Hepatocyte (in vitro differentiated cells): ENCODE measurements around the gene GNB3. TPM values are rescaled to one million over a fixed set of nuclear protein-coding genes. Genes with fewer than 3 reads are reported as not detected.

Experiments used
- DNase-seq: peaks from one replicate; pipeline ENCODE4 v3.0.0-alpha.2; 2016; ENCODE audit warnings: low spot score
- H2AFZ ChIP-seq: fragments of 200-600 bp; sonication (generic); 2 replicates; pipeline ENCODE4 v1.6.0; 2016; ENCODE audit warnings: antibody characterized with exemption, mild to moderate bottlenecking
- H3K27ac ChIP-seq: fragments of 200-600 bp; sonication (generic); 2 replicates; pipeline ENCODE4 v1.5.1; 2016; ENCODE audit warnings: mild to moderate bottlenecking
- H3K27me3 ChIP-seq: fragments of 200-600 bp; sonication (generic); 2 replicates; pipeline ENCODE4 v1.6.1; 2016
- H3K36me3 ChIP-seq: fragments of 200-600 bp; sonication (generic); replicated peaks from 2 replicates; pipeline ENCODE4 v1.5.1; 2016; ENCODE audit warnings: low read depth; ENCODE audit not compliant: insufficient read depth
- H3K4me1 ChIP-seq: fragments of 200-600 bp; sonication (generic); 2 replicates; pipeline ENCODE4 v1.5.1; 2016; ENCODE audit warnings: mild to moderate bottlenecking, moderate library complexity; ENCODE audit not compliant: insufficient read depth
- H3K4me2 ChIP-seq: fragments of 200-600 bp; sonication (generic); 2 replicates; pipeline ENCODE4 v1.6.0; 2016
- H3K4me3 ChIP-seq: fragments of 200-600 bp; sonication (generic); 2 replicates; pipeline ENCODE4 v1.5.1; 2016; ENCODE audit warnings: mild to moderate bottlenecking
- H3K79me2 ChIP-seq: fragments of 200-600 bp; sonication (generic); 2 replicates; pipeline ENCODE4 v1.6.0; 2017; ENCODE audit warnings: mild to moderate bottlenecking
- H3K9me2 ChIP-seq: fragments of 200-600 bp; sonication (generic); replicated peaks from 2 replicates; pipeline ENCODE4 v1.6.0; 2017; ENCODE audit warnings: mild to moderate bottlenecking; ENCODE audit not compliant: insufficient read depth
- H3K9me3 ChIP-seq: fragments of 200-600 bp; sonication (generic); 2 replicates; pipeline ENCODE4 v1.5.1; 2016; ENCODE audit warnings: low read depth, mild to moderate bottlenecking
- H4K20me1 ChIP-seq: fragments of 200-600 bp; sonication (generic); 2 replicates; pipeline ENCODE4 v1.6.0; 2016; ENCODE audit warnings: mild to moderate bottlenecking; ENCODE audit not compliant: insufficient read depth, poor library complexity, severe bottlenecking
- EZH2 ChIP-seq: fragments of 200-600 bp; sonication (generic); IDR thresholded peaks from 2 replicates; pipeline ENCODE4 v1.6.1; 2016; ENCODE audit warnings: antibody characterized with exemption, mild to moderate bottlenecking, borderline replicate concordance
- EZH2phosphoT487 ChIP-seq: fragments of 200-600 bp; sonication (generic); IDR thresholded peaks from one replicate; pipeline ENCODE4 v1.6.1; 2018; ENCODE audit warnings: antibody characterized with exemption, mild to moderate bottlenecking, low read depth, moderate library complexity; ENCODE audit not compliant: unreplicated experiment, severe bottlenecking
- WGBS: methylation state at CpG from one replicate; pipeline ENCODE4 v1.1.6; 2016; ENCODE audit warnings: low lambda C conversion rate; ENCODE audit errors: missing lambda C conversion rate; 5-methylcytosine and 5-hydroxymethylcytosine counted together
- polyA plus RNA-seq: library from polyadenylated mRNA; unstranded; fragments of >200 nt; fragmentation: Nextera tagmentation; extraction: Ambion mirVana; gene quantifications from 2 replicates; pipeline ENCODE4 v1.2.1, GENCODE V29; 2016
- total RNA-seq: library from RNA; depleted of rRNA; stranded (reverse); fragments of >200 nt; gene quantifications from 2 replicates; pipeline ENCODE4 v1.2.3, GENCODE V29; 2014
- TF ChIP-seq, protein P1 (sequence below): fragments of 200-600 bp; sonication (generic); IDR thresholded peaks from 2 replicates; pipeline ENCODE4 v1.5.1; 2016; ENCODE audit warnings: antibody characterized with exemption, mild to moderate bottlenecking; ENCODE audit not compliant: poor library complexity

Gene GNB3
- total and polyA plus RNA-seq, 2 experiments from 2014 or later, result 2.6 to 10.2 TPM

DNA sequence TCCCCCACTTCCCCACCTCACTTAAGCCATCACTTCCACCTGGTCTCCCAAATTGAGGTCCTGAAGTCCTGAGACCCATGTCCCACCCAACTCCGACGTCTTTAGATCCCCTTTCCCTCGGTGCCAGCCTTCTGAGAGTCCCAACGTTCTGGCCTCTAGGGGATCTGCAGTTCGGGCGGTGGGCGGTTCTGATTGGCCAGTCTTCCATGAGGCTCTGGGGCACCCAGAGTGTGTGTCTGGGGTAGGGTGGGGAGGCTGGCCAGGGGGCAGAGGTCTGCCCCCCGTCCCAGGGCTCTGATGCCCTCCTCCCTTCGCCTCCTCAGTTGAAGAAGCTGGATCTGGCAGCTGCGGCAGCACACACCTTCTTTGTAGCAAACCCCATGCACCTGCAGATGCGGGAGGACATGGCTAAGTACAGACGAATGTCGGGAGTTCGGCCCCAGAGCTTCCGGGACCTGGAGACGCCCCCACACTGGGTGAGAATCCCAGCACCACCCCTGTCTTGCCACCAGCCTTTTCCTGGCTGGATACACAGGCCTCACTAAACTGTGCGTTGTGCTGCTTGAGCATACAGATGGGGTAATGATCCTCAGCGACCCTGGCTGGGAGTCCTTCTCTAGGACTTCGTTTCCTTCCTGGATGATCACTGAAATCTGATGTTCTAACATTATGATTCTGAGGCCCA lies 11.0 kb upstream of the GNB3 start:
- peaks cover 6% of the 10 kb centered on the region for H3K79me2 ChIP-seq
- H3K36me3 ChIP-seq, result no peaks in the 10 kb centered on the region
- peak overlapping the region; percentile 93 for H2AFZ ChIP-seq
- H3K4me3 ChIP-seq, result peak overlapping the region; percentile 100
- TF ChIP-seq, protein P1, sequence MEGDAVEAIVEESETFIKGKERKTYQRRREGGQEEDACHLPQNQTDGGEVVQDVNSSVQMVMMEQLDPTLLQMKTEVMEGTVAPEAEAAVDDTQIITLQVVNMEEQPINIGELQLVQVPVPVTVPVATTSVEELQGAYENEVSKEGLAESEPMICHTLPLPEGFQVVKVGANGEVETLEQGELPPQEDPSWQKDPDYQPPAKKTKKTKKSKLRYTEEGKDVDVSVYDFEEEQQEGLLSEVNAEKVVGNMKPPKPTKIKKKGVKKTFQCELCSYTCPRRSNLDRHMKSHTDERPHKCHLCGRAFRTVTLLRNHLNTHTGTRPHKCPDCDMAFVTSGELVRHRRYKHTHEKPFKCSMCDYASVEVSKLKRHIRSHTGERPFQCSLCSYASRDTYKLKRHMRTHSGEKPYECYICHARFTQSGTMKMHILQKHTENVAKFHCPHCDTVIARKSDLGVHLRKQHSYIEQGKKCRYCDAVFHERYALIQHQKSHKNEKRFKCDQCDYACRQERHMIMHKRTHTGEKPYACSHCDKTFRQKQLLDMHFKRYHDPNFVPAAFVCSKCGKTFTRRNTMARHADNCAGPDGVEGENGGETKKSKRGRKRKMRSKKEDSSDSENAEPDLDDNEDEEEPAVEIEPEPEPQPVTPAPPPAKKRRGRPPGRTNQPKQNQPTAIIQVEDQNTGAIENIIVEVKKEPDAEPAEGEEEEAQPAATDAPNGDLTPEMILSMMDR, result peak; percentile 24
- no peak for TF ChIP-seq EZH2
- no peaks in the 10 kb centered on the region for H3K9me2 ChIP-seq
- DNase-seq, result no peak
- H3K9me3 ChIP-seq, result no peaks in the 10 kb centered on the region
- no peaks in the 10 kb centered on the region for H4K20me1 ChIP-seq
- 43% methylated on average over 18 of the region's 19 CpGs for WGBS
- H3K4me1 ChIP-seq, result peaks cover 3% of the 10 kb centered on the region
- H3K27me3 ChIP-seq, result no peaks in the 10 kb centered on the region
- H3K27ac ChIP-seq, result peak overlapping the region; percentile 96
- peak overlapping the region; percentile 79 for H3K4me2 ChIP-seq

DNA sequence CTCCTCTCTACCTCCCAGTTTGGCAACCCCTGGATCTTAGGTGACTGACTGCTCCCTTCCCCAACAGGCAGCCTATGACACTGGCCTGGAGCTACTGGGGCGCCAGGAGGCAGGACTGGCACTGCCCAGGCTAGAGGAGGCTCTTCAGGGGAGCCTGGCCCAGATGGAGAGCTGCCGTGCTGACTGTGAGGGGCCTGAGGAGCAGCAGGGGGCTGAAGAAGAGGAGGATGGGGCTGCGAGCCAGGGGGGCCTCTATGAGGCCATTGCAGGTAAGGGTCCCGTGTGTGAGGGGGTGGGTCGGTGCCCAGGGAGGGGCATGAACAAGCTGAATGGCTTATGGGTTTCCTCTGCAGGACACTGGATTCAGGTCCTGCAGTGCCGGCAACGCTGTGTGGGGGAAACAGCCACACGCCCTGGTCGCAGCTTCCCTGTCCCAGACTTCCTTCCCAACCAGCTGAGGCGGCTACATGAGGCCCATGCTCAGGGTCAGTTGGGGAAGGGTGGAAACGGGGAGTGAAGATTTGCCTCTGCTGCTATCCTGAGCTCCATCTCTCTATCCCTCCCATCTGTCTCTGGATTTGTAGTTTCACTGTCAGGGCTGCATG lies 10.3 kb upstream of the GNB3 start:
- H3K27ac ChIP-seq, result no peak overlapping the region
- TF ChIP-seq EZH2 (no peak), EZH2phosphoT487 (no peak)
- TF ChIP-seq, protein P1, result no peak
- H3K9me2 ChIP-seq, result no peaks in the 10 kb centered on the region
- H2AFZ ChIP-seq, result no peak overlapping the region
- H3K4me1 ChIP-seq, result peaks cover 3% of the 10 kb centered on the region
- H3K4me2 ChIP-seq, result peak overlapping the region; percentile 79
- H3K36me3 ChIP-seq, result no peaks in the 10 kb centered on the region
- 95% methylated on average over 7 of the region's 11 CpGs for WGBS
- no peak overlapping the region for H3K4me3 ChIP-seq
- peaks cover 6% of the 10 kb centered on the region for H3K79me2 ChIP-seq
- H3K27me3 ChIP-seq, result no peaks in the 10 kb centered on the region
- no peaks in the 10 kb centered on the region for H4K20me1 ChIP-seq
- DNase-seq, result no peak
- H3K9me3 ChIP-seq, result no peaks in the 10 kb centered on the region

DNA sequence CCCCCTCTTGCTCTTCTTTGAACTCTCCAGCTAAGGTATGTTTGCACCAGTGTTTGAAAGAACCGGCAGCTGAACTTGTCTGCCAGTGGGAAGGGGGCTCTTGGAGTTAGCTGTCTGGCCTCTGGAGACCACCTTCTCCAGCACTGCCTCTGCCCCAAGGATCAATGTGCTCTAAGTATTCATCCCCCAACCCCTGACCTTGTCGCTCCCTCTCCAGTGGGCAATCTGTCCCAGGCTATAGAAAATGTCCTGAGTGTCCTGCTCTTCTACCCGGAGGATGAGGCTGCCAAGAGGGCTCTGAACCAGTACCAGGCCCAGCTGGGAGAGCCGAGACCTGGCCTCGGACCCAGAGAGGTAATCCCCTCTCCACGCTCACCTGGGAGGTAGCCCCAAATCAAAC lies 9.7 kb upstream of the GNB3 start:
- 89% methylated on average over 6 of the region's 6 CpGs for WGBS
- Histone ChIP-seq H3K27me3 (no peaks in the 10 kb centered on the region), H3K9me2 (no peaks in the 10 kb centered on the region), H3K36me3 (no peaks in the 10 kb centered on the region), H3K9me3 (no peaks in the 10 kb centered on the region), H2AFZ (no peak overlapping the region), H3K4me2 (no peak overlapping the region), H3K4me3 (no peak overlapping the region), H3K4me1 (peaks cover 3% of the 10 kb centered on the region), H3K79me2 (peaks cover 6% of the 10 kb centered on the region), H4K20me1 (no peaks in the 10 kb centered on the region), H3K27ac (no peak overlapping the region)
- TF ChIP-seq EZH2phosphoT487, result no peak
- TF ChIP-seq, protein P1, result no peak
- no peak for TF ChIP-seq EZH2
- DNase-seq, result no peak
